GM10847 (cell line): Measurements from ENCODE around the gene CREG1.

ENCODE experiments used
- POLR2A ChIP-seq: IDR thresholded peaks from 2 replicates; pipeline ENCODE4 v1.6.1; 2011; ENCODE audit not compliant: insufficient read length; ENCODE audit errors: extremely low read depth

CREG1 gene

DNA sequence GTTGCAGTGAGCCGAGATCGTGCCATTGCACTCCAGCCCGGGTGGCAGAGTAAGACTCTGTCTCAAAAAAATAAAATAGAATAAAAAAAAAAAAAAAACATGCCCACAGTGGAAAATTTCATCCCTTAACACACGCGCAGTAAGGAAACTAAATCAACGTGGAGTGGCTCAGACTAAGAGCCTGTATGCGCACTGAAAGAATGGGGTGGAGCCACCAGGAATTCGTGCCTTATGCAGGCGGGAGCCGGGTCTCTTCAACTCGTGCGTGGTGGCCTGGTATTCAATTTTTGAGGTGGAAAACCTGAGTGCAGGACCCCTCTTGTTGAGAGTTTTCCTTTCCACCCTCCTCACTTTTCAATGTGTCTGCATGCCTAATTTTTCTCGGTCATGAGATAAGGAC is 22.1 kb upstream of the CREG1 start:
- no peak for TF ChIP-seq POLR2A

DNA sequence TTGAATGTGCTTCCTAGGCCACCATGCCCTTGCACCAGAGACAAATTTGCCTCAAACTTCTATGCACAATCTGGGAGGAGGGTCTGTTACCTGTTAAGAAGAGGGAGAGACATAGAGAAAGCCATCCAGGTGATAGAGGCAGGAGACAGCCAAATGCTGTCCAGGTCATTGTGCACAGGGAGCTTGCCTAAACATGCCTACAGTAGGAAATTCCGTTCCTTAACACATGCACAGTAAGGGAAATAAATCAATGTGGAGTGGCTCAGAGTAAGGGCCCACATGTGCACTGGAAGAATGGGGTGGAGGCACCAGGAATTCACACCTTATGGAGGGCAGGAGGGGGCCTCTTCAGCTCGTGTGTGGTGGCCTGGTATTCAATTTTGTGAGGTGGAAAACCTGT is 19.5 kb upstream of the CREG1 start:
- no peak for TF ChIP-seq POLR2A

DNA sequence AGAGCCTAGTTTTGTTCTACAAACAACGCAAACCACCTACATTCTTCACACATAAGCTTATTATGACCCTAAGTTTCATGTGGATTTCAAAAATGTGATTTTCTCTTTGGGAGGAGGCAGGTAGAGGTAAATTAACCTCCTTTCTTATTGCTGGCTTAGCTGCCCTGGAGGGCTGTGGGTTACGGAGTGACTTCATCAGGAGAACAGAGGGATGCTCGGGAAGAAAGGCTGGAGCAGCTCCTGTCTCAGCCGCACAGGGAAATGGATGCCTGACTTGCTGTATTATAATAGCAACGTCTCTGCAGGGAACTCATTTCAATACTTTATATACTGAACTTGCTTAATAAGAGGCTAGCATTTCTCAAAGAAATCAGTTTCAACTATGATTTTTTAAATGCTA is 14.1 kb upstream of the CREG1 start:
- no peak for TF ChIP-seq POLR2A

DNA sequence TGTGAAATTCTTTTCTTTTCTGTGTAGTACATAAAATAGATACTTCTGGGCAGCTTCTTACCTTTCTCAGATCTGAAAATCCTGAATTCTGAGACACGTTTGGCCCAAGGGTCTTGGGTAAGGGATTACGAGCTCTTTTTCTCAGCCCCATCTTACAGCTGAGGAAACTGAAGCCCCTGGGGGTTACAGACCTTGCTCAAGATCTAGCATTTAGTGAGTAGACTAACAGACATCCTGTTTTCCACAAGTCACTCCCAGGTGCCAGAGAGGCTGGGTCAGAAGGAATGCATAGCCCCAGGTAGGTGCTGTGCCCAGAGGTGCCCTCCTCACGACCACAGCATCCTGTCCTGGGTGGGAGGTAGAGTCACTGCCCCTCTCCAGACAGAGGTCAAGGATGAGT is 13.2 kb upstream of the CREG1 start:
- no peak for TF ChIP-seq POLR2A

DNA sequence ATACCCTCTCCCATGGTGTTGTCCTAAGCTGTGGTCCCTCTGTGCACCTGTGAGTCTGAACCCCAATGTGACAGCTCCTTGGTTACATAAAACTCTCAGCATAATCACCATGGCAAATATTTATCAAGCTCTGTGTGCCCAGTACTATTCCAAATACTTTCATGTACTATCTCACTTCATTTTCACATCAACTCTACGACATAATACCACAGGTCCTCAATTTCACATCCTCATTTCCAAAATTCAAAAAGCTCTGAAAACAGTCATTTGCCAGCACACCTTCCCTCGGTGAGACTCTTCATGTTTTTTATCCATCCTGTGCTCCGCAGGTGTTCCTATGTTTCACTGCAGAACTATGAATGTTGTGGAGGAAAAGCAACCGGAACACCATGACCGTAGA is 12.4 kb upstream of the CREG1 start:
- no peak for TF ChIP-seq POLR2A

DNA sequence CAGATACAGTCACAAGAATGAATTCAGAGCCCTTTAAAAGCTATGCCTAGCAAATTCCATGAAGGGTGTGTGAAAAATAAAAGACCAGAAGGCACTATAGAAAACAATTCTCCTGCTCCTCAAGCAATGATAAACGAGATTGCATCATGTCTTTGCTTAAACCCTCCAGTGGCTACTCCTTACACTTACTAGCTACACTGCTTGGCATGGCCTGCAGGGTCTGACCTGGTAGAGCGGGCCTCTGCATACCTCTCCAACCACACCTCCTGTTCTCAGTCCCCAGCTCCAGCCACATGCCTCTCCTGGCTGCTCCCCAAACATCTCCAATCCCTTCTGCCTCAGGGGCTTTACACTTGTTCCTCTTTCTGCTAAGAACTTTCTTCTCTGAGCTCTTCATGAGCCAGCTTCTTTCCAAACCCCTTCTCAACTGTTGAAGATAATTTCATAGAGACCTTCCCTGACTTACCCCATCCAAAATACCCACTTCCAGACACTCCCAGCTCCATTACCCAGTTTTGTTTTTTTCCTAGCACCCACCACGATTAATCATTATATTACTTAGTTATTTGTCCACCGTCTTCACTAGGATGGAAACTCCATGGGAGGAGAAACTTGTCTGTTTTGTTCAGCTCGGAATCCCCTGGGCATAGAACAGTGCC is 11.2 kb upstream of the CREG1 start:
- no peak for TF ChIP-seq POLR2A

DNA sequence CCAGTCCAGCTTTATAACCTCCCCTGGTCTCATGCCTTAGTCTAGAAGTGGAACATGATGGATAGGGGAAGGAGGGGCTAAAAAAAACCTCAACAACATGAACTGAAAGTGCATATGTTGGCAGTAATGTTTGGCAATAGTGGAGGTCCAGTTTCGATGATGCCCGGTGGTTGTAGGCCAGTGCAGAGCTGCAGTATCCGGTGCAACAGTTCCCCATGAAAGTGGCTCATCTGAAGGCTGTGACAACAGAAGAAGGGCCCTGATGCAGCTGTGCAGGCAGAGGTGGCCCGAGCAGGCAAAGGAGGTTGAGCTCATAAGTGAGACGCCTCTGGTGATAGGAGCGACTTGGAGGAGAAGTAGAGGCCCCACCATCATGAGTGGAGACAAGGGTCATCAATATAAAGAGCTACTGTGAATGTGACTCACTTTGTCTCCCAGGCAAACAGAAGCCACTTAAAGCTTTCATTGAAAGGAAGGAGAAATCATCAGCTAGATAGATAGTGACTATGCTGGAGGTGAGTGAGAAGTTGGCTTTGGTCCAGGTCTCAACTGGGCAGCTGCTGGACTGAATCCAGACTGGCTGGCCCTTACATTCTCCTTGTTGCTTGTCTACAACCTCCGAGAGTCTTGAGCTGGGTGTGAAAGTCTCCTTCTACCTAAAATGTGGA is 10.2 kb upstream of the CREG1 start:
- no peak for TF ChIP-seq POLR2A

DNA sequence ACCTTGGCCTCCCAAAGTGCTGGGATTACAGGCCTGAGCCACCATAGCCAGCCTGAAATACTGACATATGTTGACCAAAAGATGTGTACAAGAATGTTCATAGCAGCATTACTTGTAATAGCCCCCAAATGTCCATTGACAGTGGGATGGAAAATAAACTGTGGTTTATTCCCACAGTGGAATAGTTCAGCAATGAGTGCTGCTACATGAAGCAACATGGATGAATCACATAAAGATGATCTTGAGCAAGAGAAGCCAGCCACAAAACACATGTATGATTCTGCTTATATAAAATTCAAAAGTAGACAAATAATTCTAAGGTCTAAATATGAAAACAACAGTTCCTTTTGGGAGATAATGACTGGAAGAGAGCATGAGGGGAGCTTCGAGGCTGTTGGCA is 9.1 kb upstream of the CREG1 start:
- no peak for TF ChIP-seq POLR2A

DNA sequence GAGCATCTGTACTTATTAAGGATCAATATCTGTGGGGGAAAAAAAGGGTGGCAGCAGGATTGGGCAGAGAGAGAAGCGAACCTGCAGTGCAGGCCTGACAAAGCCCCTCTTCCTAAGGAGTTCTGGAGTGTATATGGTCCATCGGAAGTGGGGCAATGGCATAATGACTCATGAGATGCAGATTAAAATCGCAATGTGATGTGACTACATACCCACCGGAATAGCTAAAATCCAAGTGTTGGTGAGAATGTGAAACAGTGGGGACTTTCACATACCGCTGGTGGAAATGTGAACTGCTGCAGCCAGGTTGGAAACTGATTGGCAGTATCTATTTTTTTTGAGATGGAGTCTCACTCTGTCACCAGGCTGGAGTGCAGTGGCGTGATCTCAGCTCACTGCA is 8.2 kb upstream of the CREG1 start:
- no peak for TF ChIP-seq POLR2A

DNA sequence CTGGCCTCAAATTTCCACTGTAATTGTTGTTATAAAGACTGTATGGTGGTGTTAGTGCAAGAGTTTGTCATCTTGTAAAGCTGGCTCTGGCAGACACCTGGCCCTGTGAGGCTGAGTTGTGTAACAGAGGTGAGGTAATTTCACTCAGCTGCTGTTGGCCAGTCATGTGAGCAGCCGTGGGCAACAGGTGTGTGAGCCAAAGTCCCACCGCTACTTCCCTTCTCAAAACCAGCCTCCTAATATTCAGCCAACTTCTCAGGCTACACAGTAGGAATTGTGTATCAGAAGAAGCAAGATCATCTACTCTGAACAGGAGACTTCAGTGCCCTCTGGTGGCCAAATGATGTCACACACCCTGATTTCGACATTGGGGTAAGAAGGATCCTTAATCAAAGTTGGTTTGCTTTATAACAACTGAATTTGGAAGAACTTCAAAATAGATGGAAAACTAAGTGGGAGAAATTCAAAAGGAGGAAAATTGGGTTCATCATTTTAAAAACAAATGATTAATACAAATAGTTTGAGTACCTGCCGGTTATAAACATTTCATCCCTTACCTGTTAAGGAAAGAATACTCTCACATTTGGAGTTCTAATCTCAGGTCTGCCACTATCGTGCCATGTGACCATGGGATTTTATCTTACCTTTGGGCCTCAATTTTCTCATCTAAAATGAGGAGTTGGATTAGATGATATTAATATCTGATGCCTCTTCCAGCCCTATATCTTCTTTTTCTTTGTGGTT is 2.6 kb upstream of the CREG1 start:
- TF ChIP-seq POLR2A = no peak

DNA sequence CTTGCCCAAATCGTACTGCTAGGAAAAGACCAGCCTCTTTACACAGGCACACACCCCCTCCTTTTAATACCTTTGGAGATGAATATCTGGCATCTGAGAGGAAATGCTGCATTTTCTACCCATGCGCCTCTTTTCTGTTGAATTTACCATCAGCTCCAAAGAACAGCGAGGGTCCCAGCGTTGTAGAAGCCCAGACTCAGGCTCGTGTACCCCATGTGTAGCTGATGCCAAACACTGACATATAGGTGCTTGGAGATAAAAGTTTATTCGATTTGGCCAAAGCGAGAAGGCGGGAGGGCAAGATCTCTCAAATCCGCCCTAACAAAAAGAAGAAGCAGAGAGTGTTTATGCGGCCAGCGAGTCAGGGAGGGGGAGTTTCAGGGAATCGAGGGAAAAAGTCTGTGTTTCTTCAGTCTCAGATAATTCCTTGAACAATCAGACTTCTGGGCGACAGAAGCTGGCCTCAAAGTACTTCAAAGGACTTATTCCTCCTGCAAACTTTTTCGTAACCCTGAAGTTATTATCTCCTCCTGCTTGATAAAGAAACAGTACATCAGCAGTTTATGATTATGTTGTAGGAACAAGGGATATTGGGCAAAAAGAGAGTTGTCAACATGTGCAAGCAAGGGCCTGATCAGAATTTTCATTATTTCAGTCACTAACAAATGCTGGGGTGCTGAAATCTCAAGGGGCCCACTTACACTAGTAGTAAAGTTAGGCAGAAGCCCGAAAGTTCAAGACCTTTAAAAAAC is 642 bp upstream of the CREG1 start:
- no peak for TF ChIP-seq POLR2A

DNA sequence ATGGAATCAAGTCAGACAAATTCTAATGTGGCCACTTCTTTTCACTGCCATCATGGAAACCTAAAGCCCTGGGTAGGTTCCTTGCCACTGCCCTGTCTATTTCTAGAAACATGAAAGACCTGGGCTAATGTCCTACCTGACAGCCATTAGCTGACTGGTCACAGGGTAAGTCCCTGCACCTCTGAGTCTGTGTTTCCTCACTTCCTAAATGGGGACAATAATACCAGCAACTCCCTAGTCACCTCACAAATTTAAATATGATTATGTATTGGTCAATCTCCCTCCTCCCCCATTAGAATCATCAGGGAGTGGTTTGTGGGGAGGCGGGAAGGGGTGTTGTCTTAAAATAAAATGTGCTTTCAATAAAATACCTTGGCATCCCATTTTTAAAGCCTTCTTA is 2.2 kb downstream of the CREG1 start:
- TF ChIP-seq POLR2A = no peak

DNA sequence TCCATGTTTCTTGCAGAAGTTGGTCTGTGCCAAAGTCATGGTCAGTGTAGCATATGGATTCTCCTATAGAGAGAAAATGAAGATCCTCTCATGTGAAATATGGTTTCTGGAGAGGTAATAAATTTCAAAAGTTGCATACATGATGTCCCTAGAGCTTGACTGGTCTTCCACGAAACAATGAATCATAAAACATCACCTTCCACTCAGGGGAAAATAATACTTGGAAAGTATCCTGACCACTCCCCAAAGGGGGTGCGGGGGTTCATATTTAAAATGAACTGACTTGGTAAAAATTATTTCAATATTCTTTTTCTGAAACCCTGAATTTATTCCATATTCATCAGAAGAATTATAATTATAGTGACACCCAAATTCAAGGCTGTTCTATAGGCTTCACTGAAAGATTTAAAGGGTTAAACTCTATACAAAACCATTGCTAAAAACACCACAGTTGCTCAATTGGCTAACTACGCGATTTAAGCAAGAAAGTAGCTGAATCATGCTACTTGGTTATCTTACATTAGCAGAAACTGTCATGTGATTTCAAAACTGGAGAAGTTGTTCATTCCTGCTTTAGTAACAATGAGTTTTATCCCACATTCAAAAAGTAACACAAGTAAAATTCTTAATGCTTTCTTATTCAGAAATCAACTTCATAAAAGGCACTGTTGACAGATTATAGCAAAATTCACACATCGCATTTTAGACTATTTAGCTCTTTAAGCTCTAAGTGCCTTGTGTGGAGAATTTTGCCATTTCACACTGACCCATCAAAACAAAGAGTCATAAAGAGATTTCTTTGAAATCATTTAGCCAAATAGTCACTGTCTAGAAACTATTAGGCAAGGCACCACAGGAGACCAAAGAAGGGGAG is 5.3 kb downstream of the CREG1 start:
- TF ChIP-seq POLR2A = no peak

DNA sequence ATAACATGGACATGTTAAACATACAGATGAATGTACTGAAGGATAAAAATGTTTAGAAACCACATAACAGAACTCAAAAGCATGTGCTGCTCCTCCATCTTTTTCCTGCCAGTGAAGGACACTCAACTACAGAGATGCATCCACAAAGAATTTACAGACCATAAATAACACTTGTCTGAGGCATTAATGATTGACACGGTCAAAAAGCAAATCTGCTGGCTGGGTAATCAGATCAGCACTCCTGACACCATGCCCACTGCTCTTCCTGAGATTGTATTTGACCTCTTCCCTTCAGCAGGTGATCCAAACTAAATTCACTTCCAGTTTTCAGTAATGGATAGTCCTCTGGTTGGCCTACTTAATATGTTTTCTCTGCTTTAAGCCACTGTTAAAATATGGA is 6.6 kb downstream of the CREG1 start:
- TF ChIP-seq POLR2A = no peak

DNA sequence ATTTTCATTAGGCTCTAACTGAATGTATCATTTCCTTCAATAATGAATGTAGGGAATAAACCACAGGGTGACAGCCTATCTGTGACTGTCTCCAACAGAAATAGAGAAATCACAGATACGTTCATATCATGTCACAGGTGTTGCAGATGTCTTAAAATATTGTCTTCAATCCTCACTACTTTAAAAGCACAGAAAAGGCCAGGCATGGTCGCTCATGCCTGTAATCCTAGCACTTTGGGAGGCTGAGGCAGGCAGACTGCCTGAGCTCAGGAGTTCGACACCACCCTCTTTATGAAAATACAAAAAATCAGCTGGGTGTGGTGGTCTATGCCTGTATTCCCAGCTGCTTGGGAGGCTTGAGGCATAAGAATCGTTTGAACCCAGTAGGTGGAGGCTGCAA is 8.2 kb downstream of the CREG1 start:
- TF ChIP-seq POLR2A = no peak
